ENCODE measurements around the gene TGM4. TPM values are rescaled to one million over a fixed set of nuclear protein-coding genes. Genes with fewer than 3 reads are reported as not detected.
"Not testable (repeated sequence)": the region's sequence is repeated elsewhere in the genome, so short reads cannot be mapped to it uniquely, and the experiment has no call there.

TGM4 gene
- total and polyA plus RNA-seq, 3 donors from 2014 or later, result 0.68 to 1.4 (median 1.1) TPM

DNA sequence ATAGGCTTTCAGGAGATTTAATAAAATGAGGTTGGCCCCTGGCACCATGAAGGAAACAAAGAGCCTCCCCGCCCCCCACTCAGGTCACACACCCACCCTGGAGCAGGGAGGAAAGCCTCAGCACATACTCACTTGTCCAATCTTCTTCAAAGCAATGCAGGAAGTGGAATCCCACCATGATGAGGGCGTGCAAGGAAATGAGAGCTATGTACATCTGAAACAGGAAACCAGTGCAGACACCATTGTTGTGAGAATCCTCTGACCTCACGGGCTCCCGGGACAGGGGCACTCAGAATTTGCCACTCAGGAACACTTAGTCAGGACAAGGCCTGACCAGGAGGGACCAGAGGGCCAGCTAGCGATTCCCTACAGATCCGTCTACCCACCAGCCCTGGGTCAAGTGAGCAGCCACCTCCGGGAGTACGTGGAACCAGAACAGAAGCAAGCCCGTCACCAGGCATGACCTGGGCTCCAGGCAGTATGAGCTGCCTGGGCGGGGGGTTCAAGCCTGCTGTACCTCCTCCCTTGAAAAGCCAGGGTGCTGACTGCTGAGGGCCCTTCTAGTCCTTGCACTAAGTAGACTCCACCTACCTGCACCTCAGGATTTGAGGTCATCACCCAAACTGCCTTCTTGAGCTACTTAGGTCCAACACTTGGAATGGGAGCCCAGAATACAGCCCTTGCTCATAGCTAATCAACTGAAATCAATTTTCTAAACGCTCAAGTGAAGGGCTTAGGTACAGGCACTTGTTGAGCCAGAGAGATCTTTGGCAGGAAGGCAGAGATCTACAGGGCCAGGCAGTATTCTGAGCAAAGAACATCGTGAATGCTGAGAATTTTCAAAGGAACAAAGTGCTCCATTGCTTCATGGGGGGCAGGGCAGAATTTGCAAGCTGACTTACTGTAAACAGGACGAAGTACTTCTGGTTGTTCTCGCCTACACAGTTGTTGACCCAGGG lies 58.9 kb downstream of the TGM4 start:
- H3K4me3 ChIP-seq, result no peak overlapping the region
- no peaks in the 10 kb centered on the region for H3K36me3 ChIP-seq (ENCODE audit: low read depth, missing control alignments)
- H3K4me1 ChIP-seq, result peaks cover 27% of the 10 kb centered on the region
- intact Hi-C loops (cut with DNase I; ENCODE audit: low total_unique reads), result no loop called here
- H3K27me3 ChIP-seq, result no peaks in the 10 kb centered on the region
- 75 to 79% methylated on average over 6 to 14 of the region's 14 CpGs for WGBS, 2 donors
- DNase-seq, result peak; percentile 74
- no peak for TF ChIP-seq POLR2A (IDR thresholded peaks at IDR 0.05)
- TF ChIP-seq CTCF (IDR thresholded peaks at IDR 0.05), result no peak
- H3K27ac ChIP-seq, result peak overlapping the region; percentile 60 to 79
- no peaks in the 10 kb centered on the region for H3K9me3 ChIP-seq

GRCh38 chr3:44939581-44940036 lies 65.2 kb downstream of the TGM4 start:
- no peak for TF ChIP-seq POLR2A (IDR thresholded peaks at IDR 0.05)
- TF ChIP-seq CTCF (IDR thresholded peaks at IDR 0.05), result no peak
- intact Hi-C loops (cut with DNase I; ENCODE audit: low total_unique reads), result no loop called here
- WGBS, 2 donors, result 63 to 69% methylated on average over 6 of the region's 6 CpGs
- Histone ChIP-seq H3K36me3 (ENCODE audit: low read depth, missing control alignments) (no peaks in the 10 kb centered on the region), H3K4me3 (no peak overlapping the region), H3K9me3 (no peaks in the 10 kb centered on the region), H3K27ac (no peak overlapping the region), H3K27me3 (no peaks in the 10 kb centered on the region), H3K4me1 (no peaks in the 10 kb centered on the region)
- no peak for DNase-seq

- intact Hi-C loops (cut with DNase I; ENCODE audit: low total_unique reads), result no loop called here
- Histone ChIP-seq H3K27ac (no peak overlapping the region), H3K36me3 (ENCODE audit: low read depth, missing control alignments) (no peaks in the 10 kb centered on the region), H3K4me3 (no peak overlapping the region), H3K4me1 (no peaks in the 10 kb centered on the region), H3K9me3 (no peaks in the 10 kb centered on the region), H3K27me3 (no peaks in the 10 kb centered on the region)
- TF ChIP-seq POLR2A (IDR thresholded peaks at IDR 0.05) (no peak), CTCF (IDR thresholded peaks at IDR 0.05) (no peak)
- 90 to 92% methylated on average over 9 of the region's 9 CpGs for WGBS, 2 donors
- no peak for DNase-seq
Measured at GRCh38 chr3:44942202-44942921, 68.0 kb downstream of the TGM4 start.

- no peaks in the 10 kb centered on the region for H3K27me3 ChIP-seq
- 95 to 98% methylated on average over 3 of the region's 3 CpGs for WGBS, 2 donors
- TF ChIP-seq CTCF (IDR thresholded peaks at IDR 0.05), result no peak
- no peak for TF ChIP-seq POLR2A (IDR thresholded peaks at IDR 0.05)
- no peaks in the 10 kb centered on the region for H3K9me3 ChIP-seq
- no peaks in the 10 kb centered on the region for H3K4me1 ChIP-seq
- intact Hi-C loops (cut with DNase I; ENCODE audit: low total_unique reads), result no loop called here
- DNase-seq, result no peak
- no peak overlapping the region for H3K4me3 ChIP-seq
- no peaks in the 10 kb centered on the region for H3K36me3 ChIP-seq (ENCODE audit: low read depth, missing control alignments)
- H3K27ac ChIP-seq, result no peak overlapping the region
Measured at GRCh38 chr3:44948239-44948638, 73.8 kb downstream of the TGM4 start.

DNA sequence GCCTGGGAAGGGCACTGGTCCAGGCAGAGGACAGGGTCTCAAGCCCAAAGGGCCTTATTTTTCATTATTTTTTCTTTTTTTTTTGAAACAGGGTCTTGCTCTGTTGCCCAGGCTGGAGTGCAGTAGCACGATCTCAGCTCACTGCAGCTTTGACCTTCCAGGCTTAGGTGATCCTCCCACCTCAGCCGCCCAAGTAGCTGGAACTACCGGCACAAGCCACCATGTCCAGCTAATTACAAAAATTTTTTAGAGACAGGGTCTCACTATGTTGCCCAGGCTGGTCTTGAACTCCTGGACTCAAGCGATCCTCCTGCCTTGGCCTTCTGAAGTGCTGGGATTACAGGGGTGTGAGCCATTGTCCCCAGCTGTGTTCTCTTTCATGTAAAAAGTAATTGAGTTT lies 75.4 kb downstream of the TGM4 start:
- DNase-seq; H3K27ac ChIP-seq; H3K27me3 ChIP-seq; H3K4me3 ChIP-seq; H3K36me3 ChIP-seq (ENCODE audit: low read depth, missing control alignments); H3K4me1 ChIP-seq; H3K9me3 ChIP-seq; intact Hi-C loops (cut with DNase I; ENCODE audit: low total_unique reads): not testable (repeated sequence)
- WGBS, 2 donors, result 92 to 94% methylated on average over 4 of the region's 4 CpGs

Measured in testis (tissue), 3 donors.